Right hindlimb (tissue), 1 donor: ENCODE data around the gene IFT122.
A peak's percentile ranks its signal among the peaks of the same experiment; 100 is the strongest.
"Not testable (repeated sequence)": the region's sequence is repeated elsewhere in the genome, so short reads cannot be mapped to it uniquely, and the experiment has no call there.

Experiments used
- DNase-seq: peaks from one replicate; pipeline ENCODE4 v3.0.0-alpha.2; 2018

IFT122 gene

DNA sequence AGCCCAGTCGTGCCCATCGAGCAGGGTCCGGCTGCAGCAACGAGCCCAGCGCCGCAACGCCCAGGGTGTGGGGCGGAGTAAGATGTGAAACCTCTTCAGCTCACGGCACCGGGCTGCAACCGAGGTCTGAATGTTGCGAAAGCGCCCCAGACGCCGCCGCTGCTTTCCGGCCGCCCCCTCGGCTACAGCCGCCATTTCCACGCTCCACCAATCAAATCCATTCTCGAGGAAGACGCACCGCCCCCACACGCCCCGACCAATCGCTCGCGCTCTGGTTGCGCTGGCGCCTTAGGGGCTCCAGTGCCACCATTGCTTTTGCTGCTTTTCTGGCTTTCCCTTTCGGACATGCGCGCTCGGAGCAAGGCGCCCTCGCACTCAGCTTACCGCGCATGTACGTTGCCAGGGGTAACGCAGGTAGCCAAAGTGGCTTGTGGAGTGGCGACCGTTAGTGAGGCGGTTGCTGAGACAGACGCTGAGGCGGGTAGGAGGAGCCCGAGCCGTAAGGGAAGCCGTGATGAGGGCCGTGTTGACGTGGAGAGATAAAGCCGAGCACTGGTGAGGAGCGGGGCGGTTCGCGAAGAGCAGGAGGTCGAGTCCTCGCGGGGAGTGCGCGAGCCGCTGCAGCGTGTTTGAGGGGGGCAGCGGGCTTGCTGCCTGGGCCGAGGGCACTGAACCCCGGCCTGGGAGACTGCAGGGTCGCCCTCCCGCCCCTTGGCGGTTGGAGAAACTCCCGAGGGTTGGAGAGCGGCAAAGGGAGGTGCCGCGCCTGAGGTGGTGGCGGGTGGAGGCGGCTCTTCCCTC, at the start of gene IFT122, which contains the start of gene MBD4:
IFT122 (plus strand) TSS at position 408 of the 801 bp plus-strand sequence; CDS start at position 515, 107 bp downstream.
MBD4 (minus strand) TSS at position 132 of the 801 bp plus-strand sequence; CDS start at position 17, 115 bp downstream.
- DNase-seq: peak; percentile 99

GRCh38 chr3:129391583-129391982, 48.4 kb upstream of the IFT122 start:
- DNase-seq: not testable (repeated sequence)

GRCh38 chr3:129392106-129392887, 47.7 kb upstream of the IFT122 start:
- DNase-seq: not testable (repeated sequence)

- no peak for DNase-seq
Measured at GRCh38 chr3:129393271-129393670, 46.8 kb upstream of the IFT122 start.

DNA sequence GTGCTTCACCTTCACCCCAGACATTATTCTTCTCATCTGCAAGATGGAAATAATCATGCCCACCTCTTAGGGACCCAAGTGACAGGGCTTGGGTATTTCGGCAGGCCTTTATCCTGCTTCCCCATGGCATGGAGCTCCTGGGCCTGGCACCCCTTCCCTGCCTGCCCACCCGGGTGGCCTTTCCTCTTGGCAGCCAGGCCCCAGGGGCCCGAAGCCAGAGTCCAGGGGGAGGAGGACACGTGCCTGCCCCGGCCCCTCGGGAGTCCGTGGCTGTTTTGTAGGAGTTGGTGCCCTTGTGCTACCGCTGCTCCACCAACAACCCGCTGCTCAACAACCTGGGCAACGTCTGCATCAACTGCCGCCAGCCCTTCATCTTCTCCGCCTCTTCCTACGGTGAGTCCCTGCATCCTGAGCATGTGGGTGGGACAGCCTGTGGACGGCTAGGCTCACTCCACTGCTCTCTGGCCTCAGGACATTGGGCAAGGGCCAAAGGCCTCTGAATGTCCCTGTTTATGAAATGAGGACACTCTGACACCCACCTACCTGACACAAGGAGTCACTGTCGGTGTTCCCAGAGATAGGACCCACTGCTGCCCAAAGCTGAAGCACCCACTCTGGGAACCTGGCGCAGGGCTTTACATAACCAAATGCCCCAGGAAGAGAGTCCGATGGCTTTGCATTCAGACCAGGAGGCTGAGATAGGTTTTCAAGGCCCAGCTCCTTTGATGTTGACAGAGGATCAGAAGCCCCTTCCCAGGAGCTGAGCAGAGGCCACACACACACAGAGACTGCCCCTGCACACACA, 46.1 kb upstream of the IFT122 start:
- not testable (repeated sequence) for DNase-seq

DNA sequence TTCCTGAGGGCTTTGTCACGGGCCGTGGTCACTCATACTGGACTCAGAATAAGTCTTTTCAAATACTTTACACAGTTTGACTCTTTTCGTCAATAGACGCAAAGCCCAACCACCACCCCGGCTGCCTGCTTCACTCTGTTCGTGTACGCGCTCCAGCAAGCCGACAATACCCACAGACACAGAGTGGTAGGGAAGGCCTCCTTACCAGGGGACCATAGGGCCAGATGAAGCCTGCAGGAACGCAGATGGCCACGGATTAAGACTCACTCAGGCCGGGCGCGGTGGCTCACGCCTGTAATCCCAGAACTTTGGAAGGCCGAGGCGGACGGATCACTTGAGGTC, 41.2 kb upstream of the IFT122 start:
- no peak for DNase-seq

DNA sequence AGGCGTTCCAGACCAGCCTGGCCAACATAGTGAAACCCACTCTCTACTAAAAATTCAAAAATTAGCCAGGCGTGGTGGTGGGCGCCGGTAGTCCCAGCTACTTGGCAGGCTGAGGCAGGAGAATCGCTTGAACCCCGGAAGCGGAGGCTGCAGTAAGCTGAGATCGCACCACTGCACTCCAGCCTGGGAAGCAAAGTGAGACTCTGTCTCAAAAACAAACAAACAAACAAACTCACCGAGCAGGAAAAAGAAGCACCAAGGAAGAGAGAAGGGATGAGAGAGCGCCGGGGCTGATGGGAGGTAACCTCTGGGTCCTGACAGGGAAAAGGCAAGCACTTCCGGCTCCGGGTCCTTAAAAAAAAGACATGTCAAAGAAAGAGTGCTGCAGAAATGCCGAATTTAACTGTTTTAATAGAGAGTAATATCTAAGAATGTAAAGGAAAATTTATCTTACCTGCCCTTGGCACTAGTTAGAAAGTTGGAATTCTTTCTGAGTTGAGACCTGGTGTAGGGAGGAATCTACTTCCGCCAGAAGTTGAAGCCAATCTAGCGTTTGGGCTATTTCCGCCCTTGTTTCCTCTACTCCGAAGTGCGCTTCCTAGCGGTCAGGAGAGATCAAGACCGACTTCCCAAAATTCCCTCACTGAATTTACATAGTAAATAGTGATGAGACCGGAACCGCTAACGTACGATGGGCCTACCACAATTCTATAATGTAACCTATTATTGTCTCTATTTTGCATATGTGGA, 40.7 kb upstream of the IFT122 start:
- DNase-seq: peak; percentile 92

DNA sequence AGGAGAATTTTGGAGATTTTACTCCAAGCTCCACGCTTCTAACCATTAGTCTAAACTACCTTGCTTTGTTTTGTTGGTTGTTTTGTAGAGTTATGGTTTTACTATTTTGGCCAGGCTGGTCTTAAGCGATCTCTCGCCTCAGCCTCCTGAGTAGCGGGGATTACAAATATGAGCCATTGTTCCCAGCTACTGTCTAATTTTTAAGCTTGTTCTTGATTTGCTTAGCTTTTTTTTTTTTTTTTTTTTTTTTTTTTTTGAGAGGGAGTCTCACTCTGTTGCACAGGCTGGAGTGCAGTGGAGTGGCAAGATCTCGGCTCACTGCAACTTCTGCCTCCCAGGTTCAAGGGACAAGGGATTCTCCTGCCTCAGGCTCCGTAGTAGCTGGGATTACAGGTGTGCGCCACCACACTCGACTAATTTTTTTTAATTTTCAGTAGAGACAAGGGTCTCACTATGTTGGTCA, 40.1 kb upstream of the IFT122 start:
- no peak for DNase-seq

DNA sequence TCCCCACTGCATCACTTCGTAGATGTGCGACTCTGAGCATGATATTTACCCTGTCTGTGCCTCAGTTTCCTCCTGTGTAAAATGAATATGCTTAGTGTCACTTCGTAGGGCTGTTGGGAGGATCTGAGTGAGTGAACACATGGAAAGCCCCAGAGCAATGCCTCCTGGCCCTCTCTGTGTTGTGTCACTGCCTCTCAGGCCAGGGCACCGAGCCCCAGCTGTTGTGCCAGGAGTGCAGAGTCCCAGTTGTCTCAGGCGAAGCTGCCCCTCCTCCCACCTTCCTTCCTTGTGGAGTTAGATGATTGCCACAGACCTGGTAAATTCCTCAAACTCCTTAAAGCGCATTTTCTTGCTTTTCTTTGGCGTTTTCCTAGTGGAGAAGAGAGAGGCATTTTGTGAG, 37.8 kb upstream of the IFT122 start:
- no peak for DNase-seq

DNA sequence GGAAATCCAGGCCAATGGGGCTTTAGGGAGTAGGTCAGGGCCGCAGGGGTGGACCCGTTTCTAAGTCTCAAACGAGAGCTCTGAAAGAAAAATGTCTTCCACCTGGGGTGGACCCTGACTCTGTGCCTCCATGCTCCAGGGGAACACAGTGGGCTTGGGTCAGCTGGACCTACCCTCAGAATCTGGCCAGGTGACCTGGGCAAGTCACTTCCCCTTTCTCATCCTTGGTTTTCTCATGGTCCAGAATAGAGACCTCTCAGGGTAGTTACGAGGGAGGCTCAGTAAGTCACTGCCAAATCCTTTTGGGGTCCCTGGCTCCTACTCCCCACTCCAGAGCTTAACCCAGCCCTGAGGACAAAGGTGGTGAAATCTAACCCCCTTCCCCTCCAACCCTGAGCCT, 37.4 kb upstream of the IFT122 start:
- no peak for DNase-seq

- no peak for DNase-seq
Measured at GRCh38 chr3:129403450-129403849, 36.6 kb upstream of the IFT122 start.

GRCh38 chr3:129404130-129404529, 35.9 kb upstream of the IFT122 start:
- DNase-seq: no peak

- no peak for DNase-seq
Measured at GRCh38 chr3:129404610-129405009, 35.4 kb upstream of the IFT122 start.

DNA sequence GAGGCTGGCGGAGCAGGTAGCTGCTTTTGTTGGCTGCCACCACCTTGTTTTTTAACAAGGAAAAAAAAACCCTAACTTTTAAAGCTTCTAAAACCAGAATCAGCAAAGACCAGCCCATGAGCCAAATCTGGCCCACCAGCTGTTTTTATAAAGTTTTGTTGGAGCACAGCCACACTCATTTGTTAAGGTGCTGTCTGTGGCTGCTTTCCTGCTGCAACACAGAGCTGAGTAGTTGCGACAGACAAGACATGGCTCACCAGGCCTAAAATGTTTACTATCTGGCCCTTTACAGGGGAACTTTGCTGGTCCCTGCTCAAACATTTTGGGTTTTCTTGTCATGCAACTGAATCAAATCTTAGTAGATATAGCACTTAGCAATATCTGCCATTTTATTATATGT, 30.5 kb upstream of the IFT122 start:
- DNase-seq: no peak

DNA sequence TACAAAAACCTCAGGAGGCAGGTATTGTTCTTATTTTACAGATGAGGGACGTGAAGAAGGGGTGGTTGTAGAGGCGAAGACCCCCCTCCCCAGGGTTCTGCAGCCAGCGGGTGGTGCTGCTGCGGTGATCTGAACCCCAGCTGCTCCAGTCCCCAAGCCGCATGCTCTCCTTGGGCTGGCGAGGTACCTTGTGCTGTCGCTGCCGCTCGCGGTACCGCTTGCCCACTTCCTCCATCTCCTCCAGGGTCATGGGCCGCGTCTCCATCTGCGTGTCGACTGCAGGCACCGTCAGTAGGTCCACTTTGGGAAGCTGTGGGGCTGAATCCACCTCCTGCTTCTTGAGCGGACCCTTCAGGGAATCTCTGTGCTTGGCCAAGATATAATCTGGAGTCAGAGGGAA, 29.1 kb upstream of the IFT122 start:
- peak; percentile 11 for DNase-seq

- no peak for DNase-seq
Measured at GRCh38 chr3:129412542-129413198, 27.4 kb upstream of the IFT122 start.

DNA sequence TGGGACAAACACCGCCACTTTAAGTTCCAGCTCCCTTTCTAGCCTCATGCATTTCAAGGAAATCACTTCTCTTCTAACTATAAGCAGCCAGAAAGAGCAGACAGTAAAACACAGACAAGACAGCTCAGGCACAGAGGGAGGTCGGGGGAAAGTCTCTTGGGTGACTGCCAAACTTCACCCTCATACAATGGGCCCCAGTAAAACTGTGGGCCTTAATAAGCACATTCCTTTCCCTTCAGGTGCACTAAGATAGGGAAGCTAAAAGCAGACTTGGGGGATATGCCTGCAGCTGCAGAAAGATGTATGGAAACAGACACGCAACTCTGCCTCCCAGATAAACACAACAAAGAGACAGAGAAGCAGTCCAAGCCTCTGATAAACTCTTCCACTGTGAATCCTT, 26.8 kb upstream of the IFT122 start:
- DNase-seq: not testable (repeated sequence)

DNA sequence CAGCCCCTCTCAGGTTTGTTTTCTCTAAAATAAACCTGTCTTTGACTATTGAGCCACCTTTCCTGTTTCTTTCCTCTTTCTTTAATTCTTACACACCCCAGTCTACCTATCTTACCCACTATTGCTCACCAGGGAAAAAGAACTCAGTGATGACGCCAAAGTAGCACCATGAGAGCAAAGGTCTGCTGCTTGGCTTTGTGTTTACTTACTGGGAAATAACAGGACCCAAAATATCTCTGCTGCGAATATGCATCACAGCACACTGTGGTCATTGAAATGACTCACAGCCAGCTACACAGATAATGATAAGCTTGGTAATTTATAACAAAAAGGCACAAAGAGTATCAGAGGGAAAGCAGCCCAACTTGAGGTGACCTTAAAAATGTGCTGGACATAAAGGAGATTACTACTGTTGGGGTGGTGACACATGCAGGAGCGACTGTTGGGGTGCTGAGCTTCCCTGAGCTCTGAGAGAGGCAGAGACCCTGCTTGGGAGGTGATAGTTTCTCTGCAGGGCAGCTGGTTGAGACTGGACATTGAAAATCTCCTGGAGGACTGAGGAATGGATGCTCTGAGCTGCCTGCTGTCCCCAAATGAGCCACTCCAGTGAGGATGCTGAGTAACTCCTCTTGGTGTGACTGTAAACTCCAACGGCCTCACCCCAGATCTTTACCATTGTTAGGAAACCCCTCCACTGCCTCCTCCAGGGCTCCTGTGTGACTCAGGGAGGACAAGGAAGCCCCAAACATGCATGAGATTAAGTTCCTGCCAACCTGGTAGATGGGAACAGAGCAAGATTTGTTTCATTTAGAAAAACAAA, 26.1 kb upstream of the IFT122 start:
- DNase-seq: peak; percentile 5

DNA sequence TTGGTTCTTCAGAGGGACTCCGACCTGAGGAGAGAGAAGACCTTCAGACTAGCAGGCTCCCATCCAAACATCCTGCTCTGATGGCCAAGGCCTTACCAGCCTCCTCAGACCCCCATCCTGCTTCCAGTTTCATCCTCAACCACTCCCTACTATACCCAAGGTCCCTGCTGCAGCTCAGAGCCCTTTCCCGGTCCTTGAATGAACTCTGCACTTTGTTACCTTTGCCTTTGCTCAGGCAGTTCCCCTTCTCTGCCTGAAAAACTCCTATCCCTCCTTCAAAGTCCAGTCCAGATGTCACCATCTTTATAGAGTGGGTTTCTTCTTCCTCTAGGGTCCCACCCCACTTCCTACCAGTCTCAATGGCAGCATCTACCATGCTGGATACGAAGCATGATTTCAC, 24.6 kb upstream of the IFT122 start:
- DNase-seq: peak; percentile 1

DNA sequence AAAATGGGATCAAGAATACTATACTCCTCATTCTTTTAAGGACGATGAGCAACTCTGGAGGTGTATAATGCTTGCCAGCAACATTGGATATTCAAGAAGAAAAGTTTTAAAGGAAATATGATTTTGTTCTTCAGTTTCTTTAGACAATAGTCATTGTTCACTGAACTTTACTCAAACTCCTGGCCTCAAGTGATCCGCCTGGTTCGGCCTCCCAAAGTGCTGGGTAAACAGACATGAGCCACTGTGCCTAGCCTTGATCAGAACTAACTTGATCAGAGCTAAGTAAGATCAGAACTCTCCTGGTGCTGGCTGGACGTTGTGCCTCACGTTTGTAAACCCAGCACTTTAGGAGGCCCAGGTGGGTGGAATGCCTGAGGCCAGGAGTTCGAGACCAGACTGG, 24.2 kb upstream of the IFT122 start:
- no peak for DNase-seq

GRCh38 chr3:129416415-129416814, 23.6 kb upstream of the IFT122 start:
- peak; percentile 1 for DNase-seq
